Neural progenitor cell (in vitro differentiated cells): Measurements from ENCODE around the gene IFNK. TPM values are rescaled to one million over a fixed set of nuclear protein-coding genes. Genes with fewer than 3 reads are reported as not detected.

Experiments used
- DNase-seq: peaks from one replicate; pipeline ENCODE4 v3.0.0-alpha.2; 2016; ENCODE audit warnings: low spot score
- H2AFZ ChIP-seq: fragments of 200-600 bp; sonication (generic); replicated peaks from 2 replicates; pipeline ENCODE4 v1.6.1; 2016; ENCODE audit warnings: antibody characterized with exemption
- H3F3A ChIP-seq: fragments of 200-600 bp; sonication (generic); 2 replicates; pipeline ENCODE4 v1.6.1; 2016; ENCODE audit warnings: antibody characterized with exemption, low read depth
- H3K27ac ChIP-seq: fragments of 200-600 bp; sonication (generic); 2 replicates; pipeline ENCODE4 v1.5.1; 2016; ENCODE audit warnings: mild to moderate bottlenecking
- H3K27me3 ChIP-seq: fragments of 200-600 bp; sonication (generic); 2 replicates; pipeline ENCODE4 v1.6.1; 2016; ENCODE audit warnings: mild to moderate bottlenecking, moderate library complexity
- H3K36me3 ChIP-seq: fragments of 200-600 bp; sonication (generic); 2 replicates; pipeline ENCODE4 v1.5.1; 2016
- H3K4me1 ChIP-seq: fragments of 200-600 bp; sonication (generic); 2 replicates; pipeline ENCODE4 v1.6.1; 2016; ENCODE audit warnings: mixed run types
- H3K4me2 ChIP-seq: fragments of 200-600 bp; sonication (generic); 2 replicates; pipeline ENCODE4 v1.6.1; 2016
- H3K4me3 ChIP-seq: fragments of 200-600 bp; sonication (generic); 2 replicates; pipeline ENCODE4 v1.5.1; 2016
- H3K79me2 ChIP-seq: fragments of 200-600 bp; sonication (generic); 2 replicates; pipeline ENCODE4 v1.6.1; 2016; ENCODE audit warnings: low read depth
- H3K9ac ChIP-seq: fragments of 200-600 bp; sonication (generic); 2 replicates; pipeline ENCODE4 v1.6.1; 2016
- H3K9me3 ChIP-seq: fragments of 200-600 bp; sonication (generic); 2 replicates; pipeline ENCODE4 v1.5.1; 2016; ENCODE audit warnings: low read depth
- H4K20me1 ChIP-seq: fragments of 200-600 bp; sonication (generic); 2 replicates; pipeline ENCODE4 v1.6.1; 2016; ENCODE audit warnings: low read depth
- H3K27ac Mint-ChIP-seq: 3 replicates; pipeline ENCODE4 v1.8.0; 2021; ENCODE audit warnings: mixed read lengths
- H3K27me3 Mint-ChIP-seq: 2 replicates; pipeline ENCODE4 v1.8.0; 2022; ENCODE audit warnings: low read depth, mild to moderate bottlenecking, inconsistent platforms, moderate library complexity, mixed read lengths; ENCODE audit not compliant: insufficient read depth
- H3K36me3 Mint-ChIP-seq: 3 replicates; pipeline ENCODE4 v1.8.0; 2021; ENCODE audit warnings: mixed read lengths
- H3K4me1 Mint-ChIP-seq: 3 replicates; pipeline ENCODE4 v1.8.0; 2021; ENCODE audit warnings: mixed read lengths
- H3K4me3 Mint-ChIP-seq: 3 replicates; pipeline ENCODE4 v1.8.0; 2021; ENCODE audit warnings: mild to moderate bottlenecking, moderate library complexity, mixed read lengths
- H3K9me3 Mint-ChIP-seq: 3 replicates; pipeline ENCODE4 v1.8.0; 2020; ENCODE audit warnings: mixed read lengths
- EZH2 ChIP-seq: fragments of 200-600 bp; sonication (generic); IDR thresholded peaks from 2 replicates; pipeline ENCODE4 v1.6.1; 2017; ENCODE audit warnings: antibody characterized with exemption, mild to moderate bottlenecking, moderate library complexity
- EZH2phosphoT487 ChIP-seq: fragments of 200-600 bp; sonication (generic); IDR thresholded peaks from 2 replicates; pipeline ENCODE4 v1.6.1; 2017; ENCODE audit warnings: antibody characterized with exemption
- total RNA-seq: library from RNA; depleted of rRNA; stranded (reverse); fragments of >200 nt; gene quantifications from 2 replicates; pipeline ENCODE4 v1.2.3, GENCODE V29; 2015; ENCODE audit warnings: low replicate concordance
- TF ChIP-seq, protein P1 (sequence below): fragments of 200-600 bp; sonication (generic); IDR thresholded peaks from 2 replicates; pipeline ENCODE4 v1.5.1; 2017; ENCODE audit warnings: antibody characterized with exemption, mild to moderate bottlenecking

Gene IFNK
- total RNA-seq, 1 donor from 2014 or later, result not detected

DNA sequence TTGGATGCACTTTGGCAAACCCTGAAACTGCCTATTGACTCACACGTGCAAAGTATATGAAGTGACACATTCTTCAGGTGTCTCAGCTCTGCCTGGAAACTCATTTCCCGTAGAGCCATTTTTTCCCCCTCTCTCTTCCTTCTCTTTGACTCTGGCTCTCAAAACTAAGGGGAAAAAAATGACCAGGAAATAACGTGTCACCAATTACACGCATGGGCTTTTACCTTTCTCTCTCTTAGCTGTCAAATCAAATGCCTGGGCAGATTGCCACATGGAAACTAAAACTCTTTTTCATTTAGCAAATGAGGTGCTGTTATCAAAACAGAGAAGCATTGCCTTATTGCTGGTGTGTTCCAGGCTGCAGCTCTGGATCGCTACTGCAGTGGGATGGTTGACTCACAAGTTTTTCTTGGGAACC is 18.3 kb upstream of the IFNK start:
- no peak for DNase-seq
- Mint-ChIP-seq H3K27ac (no peak overlapping the region), H3K9me3 (peaks cover 14% of the 10 kb centered on the region), H3K4me3 (no peak overlapping the region), H3K36me3 (peaks cover 31% of the 10 kb centered on the region), H3K4me1 (peaks cover 8% of the 10 kb centered on the region), H3K27me3 (peaks cover 4% of the 10 kb centered on the region)
- Histone ChIP-seq H3K4me2 (no peak overlapping the region), H3K79me2 (peaks cover 24% of the 10 kb centered on the region), H2AFZ (no peak overlapping the region), H3F3A (peaks cover 17% of the 10 kb centered on the region), H3K9me3 (no peaks in the 10 kb centered on the region), H3K27ac (no peak overlapping the region), H4K20me1 (peaks cover 2% of the 10 kb centered on the region), H3K4me1 (peaks cover 20% of the 10 kb centered on the region), H3K36me3 (no peaks in the 10 kb centered on the region), H3K9ac (no peak overlapping the region), H3K4me3 (no peak overlapping the region), H3K27me3 (no peaks in the 10 kb centered on the region)
- TF ChIP-seq, protein P1, sequence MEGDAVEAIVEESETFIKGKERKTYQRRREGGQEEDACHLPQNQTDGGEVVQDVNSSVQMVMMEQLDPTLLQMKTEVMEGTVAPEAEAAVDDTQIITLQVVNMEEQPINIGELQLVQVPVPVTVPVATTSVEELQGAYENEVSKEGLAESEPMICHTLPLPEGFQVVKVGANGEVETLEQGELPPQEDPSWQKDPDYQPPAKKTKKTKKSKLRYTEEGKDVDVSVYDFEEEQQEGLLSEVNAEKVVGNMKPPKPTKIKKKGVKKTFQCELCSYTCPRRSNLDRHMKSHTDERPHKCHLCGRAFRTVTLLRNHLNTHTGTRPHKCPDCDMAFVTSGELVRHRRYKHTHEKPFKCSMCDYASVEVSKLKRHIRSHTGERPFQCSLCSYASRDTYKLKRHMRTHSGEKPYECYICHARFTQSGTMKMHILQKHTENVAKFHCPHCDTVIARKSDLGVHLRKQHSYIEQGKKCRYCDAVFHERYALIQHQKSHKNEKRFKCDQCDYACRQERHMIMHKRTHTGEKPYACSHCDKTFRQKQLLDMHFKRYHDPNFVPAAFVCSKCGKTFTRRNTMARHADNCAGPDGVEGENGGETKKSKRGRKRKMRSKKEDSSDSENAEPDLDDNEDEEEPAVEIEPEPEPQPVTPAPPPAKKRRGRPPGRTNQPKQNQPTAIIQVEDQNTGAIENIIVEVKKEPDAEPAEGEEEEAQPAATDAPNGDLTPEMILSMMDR, result no peak
- TF ChIP-seq EZH2phosphoT487, result no peak

DNA sequence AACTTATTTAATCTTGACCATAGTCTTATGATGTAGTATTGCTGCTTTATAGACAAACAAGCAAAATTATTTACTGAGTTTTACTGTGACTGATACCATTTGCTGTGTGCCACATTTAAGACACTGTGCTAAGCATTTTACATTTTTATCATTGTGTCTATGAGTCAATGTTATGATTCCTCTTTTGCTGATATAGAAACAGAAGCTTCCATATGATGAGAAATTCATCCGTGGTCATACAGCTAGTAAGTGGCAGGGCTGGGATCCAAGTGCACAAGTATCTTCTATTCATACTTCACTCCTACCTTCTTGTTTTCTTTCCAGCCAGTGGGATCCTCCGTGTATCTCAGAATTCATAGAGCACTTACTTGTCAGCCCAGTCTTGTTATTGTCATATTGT is 17.1 kb upstream of the IFNK start:
- Histone ChIP-seq H3K9me3 (no peaks in the 10 kb centered on the region), H3K9ac (no peak overlapping the region), H2AFZ (no peak overlapping the region), H3K4me3 (no peak overlapping the region), H3K4me1 (peaks cover 20% of the 10 kb centered on the region), H3F3A (peaks cover 17% of the 10 kb centered on the region), H3K36me3 (no peaks in the 10 kb centered on the region), H3K79me2 (peaks cover 20% of the 10 kb centered on the region), H3K27me3 (no peaks in the 10 kb centered on the region), H3K4me2 (no peak overlapping the region), H4K20me1 (peaks cover 2% of the 10 kb centered on the region), H3K27ac (no peak overlapping the region)
- no peak for TF ChIP-seq EZH2phosphoT487
- TF ChIP-seq, protein P1, result no peak
- TF ChIP-seq EZH2, result no peak
- peaks cover 25% of the 10 kb centered on the region for H3K36me3 Mint-ChIP-seq
- peaks cover 10% of the 10 kb centered on the region for H3K9me3 Mint-ChIP-seq
- H3K27ac Mint-ChIP-seq, result no peak overlapping the region
- H3K4me1 Mint-ChIP-seq, result peaks cover 8% of the 10 kb centered on the region
- H3K4me3 Mint-ChIP-seq, result no peak overlapping the region
- H3K27me3 Mint-ChIP-seq, result peaks cover 4% of the 10 kb centered on the region
- DNase-seq, result no peak

DNA sequence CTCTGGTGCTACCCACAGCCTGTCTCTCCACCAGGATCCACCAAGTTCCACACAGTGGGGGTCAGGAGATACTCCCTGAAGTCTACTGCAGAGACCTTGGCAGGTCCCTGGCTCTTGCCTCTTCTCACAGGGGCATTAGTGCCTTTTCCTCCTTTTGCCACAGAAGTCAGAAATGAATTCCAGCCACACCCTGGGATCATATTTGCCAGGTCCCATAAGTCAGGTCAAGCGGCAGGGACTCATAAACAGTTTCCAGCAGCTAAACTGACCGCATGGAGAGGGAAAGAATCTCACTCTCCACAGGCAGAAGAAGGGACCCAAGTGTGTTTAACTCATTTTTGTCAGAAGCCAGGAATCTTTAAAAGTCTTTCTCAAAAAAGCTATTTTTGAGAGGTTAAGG is 13.3 kb upstream of the IFNK start:
- H3K27me3 ChIP-seq, result no peaks in the 10 kb centered on the region
- H3K9ac ChIP-seq, result no peak overlapping the region
- no peaks in the 10 kb centered on the region for H3F3A ChIP-seq
- TF ChIP-seq EZH2phosphoT487, result no peak
- H3K36me3 ChIP-seq, result no peaks in the 10 kb centered on the region
- no peak overlapping the region for H3K4me2 ChIP-seq
- Mint-ChIP-seq H3K4me1 (no peaks in the 10 kb centered on the region), H3K36me3 (peaks cover 21% of the 10 kb centered on the region), H3K4me3 (no peak overlapping the region), H3K9me3 (peaks cover 6% of the 10 kb centered on the region), H3K27me3 (no peaks in the 10 kb centered on the region), H3K27ac (no peak overlapping the region)
- no peaks in the 10 kb centered on the region for H3K4me1 ChIP-seq
- no peak overlapping the region for H3K27ac ChIP-seq
- H3K4me3 ChIP-seq, result no peak overlapping the region
- no peak overlapping the region for H2AFZ ChIP-seq
- H3K79me2 ChIP-seq, result peaks cover 51% of the 10 kb centered on the region
- peaks cover 2% of the 10 kb centered on the region for H4K20me1 ChIP-seq
- no peaks in the 10 kb centered on the region for H3K9me3 ChIP-seq
- DNase-seq, result no peak

DNA sequence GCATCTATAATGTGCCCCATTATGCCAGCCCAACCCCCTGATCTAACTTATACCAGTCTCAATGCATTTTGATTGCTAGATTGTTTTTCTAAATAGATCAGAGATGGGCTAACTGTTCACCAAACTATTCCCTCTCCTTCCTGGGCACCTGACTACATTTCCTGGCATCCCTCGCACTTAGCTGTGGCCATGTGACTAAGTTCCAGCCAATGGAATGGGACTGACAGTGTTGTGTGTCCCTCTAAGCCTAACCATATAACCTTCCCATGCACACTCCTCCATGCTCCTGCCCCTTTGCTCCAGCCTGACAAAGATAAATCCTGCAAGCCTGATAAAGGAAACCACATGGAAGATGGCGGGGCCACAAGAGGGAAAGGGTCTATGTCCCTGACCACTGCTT is 12.3 kb upstream of the IFNK start:
- Mint-ChIP-seq H3K4me3 (no peak overlapping the region), H3K36me3 (peaks cover 23% of the 10 kb centered on the region), H3K4me1 (no peaks in the 10 kb centered on the region), H3K9me3 (peaks cover 6% of the 10 kb centered on the region), H3K27me3 (no peaks in the 10 kb centered on the region), H3K27ac (no peak overlapping the region)
- TF ChIP-seq, protein P1, result no peak
- TF ChIP-seq EZH2phosphoT487, result no peak
- no peak for TF ChIP-seq EZH2
- no peak overlapping the region for H3K27ac ChIP-seq
- H3F3A ChIP-seq, result no peaks in the 10 kb centered on the region
- peaks cover 5% of the 10 kb centered on the region for H4K20me1 ChIP-seq
- H3K9me3 ChIP-seq, result no peaks in the 10 kb centered on the region
- DNase-seq, result no peak
- no peaks in the 10 kb centered on the region for H3K36me3 ChIP-seq
- H3K4me1 ChIP-seq, result peaks cover 4% of the 10 kb centered on the region
- H3K9ac ChIP-seq, result no peak overlapping the region
- H3K27me3 ChIP-seq, result no peaks in the 10 kb centered on the region
- H3K4me2 ChIP-seq, result no peak overlapping the region
- H3K4me3 ChIP-seq, result no peak overlapping the region
- H3K79me2 ChIP-seq, result peaks cover 61% of the 10 kb centered on the region
- no peak overlapping the region for H2AFZ ChIP-seq
